Retinal pigment epithelial cell (primary cell): ENCODE measurements around the gene OR8G1.
"Not testable (repeated sequence)": the region's sequence is repeated elsewhere in the genome, so short reads cannot be mapped to it uniquely, and the experiment has no call there.

Experiments
- DNase-seq: peaks from one replicate; pipeline ENCODE4 v3.0.0-alpha.2; 2010; ENCODE audit warnings: low read depth
- H3K4me3 ChIP-seq: 2 replicates; pipeline ENCODE4 v1.5.1; 2011; ENCODE audit warnings: mild to moderate bottlenecking, low read length, control low read depth, moderate library complexity
- CTCF ChIP-seq: conservative IDR thresholded peaks from 2 replicates; pipeline ENCODE4 v1.5.1; 2011; ENCODE audit warnings: low read depth, low read length, control low read depth, inconsistent platforms

Gene OR8G1

GRCh38 chr11:124211321-124211720 is 29.6 kb upstream of the OR8G1 start:
- no peak for TF ChIP-seq CTCF
- DNase-seq, result no peak
- no peak overlapping the region for H3K4me3 ChIP-seq

DNA sequence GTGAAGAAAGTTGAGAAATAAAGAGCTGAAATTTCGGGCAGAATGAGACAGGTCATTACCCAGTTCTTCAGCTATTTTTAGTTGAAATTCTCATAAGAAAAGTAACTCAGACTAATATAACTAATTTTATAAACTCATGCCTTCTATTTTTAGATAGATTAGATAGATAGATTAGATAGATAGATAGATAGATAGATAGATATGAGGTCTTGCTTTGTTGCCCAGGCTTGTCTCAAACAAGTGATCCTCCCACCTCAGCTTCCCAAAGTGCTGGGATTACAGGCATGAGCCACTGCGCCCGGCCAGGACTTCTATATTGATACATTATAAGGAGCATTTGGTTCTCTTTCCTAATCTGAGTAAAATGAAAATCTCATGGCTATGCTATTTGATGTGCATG is 26.9 kb upstream of the OR8G1 start:
- H3K4me3 ChIP-seq, result no peak overlapping the region
- no peak for TF ChIP-seq CTCF
- no peak for DNase-seq

DNA sequence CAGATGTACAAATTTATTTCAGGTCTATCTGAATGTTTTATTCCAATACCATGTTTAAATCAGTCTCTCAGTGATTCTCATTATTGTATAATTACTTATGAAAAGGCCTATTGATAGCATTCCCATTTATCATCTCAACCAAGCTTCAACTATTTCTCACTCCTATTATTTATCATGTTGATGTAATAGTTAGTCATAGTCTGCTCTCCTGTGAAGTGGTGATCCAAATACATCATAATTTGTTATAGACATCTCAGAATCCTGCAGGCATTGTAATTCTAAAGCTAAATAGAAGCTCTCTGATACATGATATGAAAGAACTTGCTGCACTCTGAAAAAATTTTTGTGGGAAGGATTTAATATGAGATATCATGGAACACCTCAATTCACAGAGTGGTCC is 21.8 kb upstream of the OR8G1 start:
- DNase-seq, result no peak
- no peak for TF ChIP-seq CTCF

DNA sequence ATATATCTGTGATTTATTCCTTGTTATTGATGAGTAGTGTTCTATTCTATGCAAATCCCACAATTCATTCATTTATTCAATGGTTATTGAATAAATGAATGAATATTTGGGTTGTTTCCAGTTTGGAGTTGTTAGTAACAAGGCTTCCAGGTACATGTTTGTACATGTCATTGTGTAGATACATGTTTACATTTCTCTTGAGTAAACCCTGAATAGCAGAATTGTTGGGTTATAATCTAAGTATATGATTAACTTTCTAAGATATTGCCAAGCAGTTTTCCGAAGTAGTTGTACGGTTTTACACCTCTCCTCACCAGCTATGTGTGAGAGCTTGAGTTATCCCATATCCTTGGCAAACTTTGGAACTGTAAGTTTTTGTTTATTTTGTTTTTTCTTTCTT is 18.5 kb upstream of the OR8G1 start:
- no peak overlapping the region for H3K4me3 ChIP-seq
- no peak for TF ChIP-seq CTCF

More for the DNA sequence above, 21.8 kb upstream of the OR8G1 start:
- H3K4me3 ChIP-seq, result no peak overlapping the region

GRCh38 chr11:124224618-124225423 is 16.1 kb upstream of the OR8G1 start:
- H3K4me3 ChIP-seq, DNase-seq: not testable (repeated sequence)

More for the DNA sequence above, 18.5 kb upstream of the OR8G1 start:
- DNase-seq, result no peak

GRCh38 chr11:124225471-124225870 is 15.4 kb upstream of the OR8G1 start:
- no peak overlapping the region for H3K4me3 ChIP-seq
- no peak for TF ChIP-seq CTCF
- no peak for DNase-seq

DNA sequence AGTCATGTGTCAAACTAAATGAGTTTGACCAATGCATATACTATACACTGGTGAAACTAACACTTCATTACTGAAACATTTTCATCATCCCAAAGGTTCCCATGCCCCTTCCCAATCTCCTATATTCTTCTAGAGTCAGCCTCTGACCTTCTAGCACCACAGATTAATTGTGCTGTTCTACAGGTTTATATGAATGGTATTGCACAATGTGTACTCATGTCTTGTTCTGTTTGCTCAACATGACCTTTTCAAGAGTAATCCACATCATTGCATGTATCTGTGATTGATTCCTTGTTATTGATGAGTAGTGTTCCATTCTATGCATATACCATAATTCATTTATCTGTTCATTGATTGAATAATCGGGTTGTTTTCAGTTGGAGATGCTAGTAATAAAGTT is 7.5 kb upstream of the OR8G1 start:
- no peak for DNase-seq
- TF ChIP-seq CTCF, result no peak

More for the DNA sequence above, 7.5 kb upstream of the OR8G1 start:
- no peak overlapping the region for H3K4me3 ChIP-seq
